OCI-LY1 (cell line): ENCODE measurements around the gene JMJD8.

Experiments
- H2AFZ ChIP-seq: fragments of 200-600 bp; sonication (generic), shearing (Covaris generic); 2 replicates; pipeline ENCODE4 v1.6.0; 2014; ENCODE audit warnings: antibody characterized with exemption, mild to moderate bottlenecking, low read length
- H3F3A ChIP-seq: fragments of 200-600 bp; sonication (generic), shearing (Covaris generic); 2 replicates; pipeline ENCODE4 v1.6.0; 2014; ENCODE audit warnings: mild to moderate bottlenecking, antibody characterized with exemption, low read length, moderate library complexity; ENCODE audit not compliant: insufficient read depth
- H3K27ac ChIP-seq: fragments of 200-600 bp; sonication (generic); 2 replicates; pipeline ENCODE4 v1.5.1; 2014; ENCODE audit warnings: low read length, mixed run types, mild to moderate bottlenecking, low read depth; ENCODE audit not compliant: poor library complexity, severe bottlenecking
- H3K27me3 ChIP-seq: fragments of 200-600 bp; sonication (generic); 2 replicates; pipeline ENCODE4 v1.6.0; 2014; ENCODE audit warnings: antibody characterized with exemption, mild to moderate bottlenecking, low read length, moderate library complexity; ENCODE audit not compliant: insufficient read depth
- H3K36me3 ChIP-seq: fragments of 200-600 bp; sonication (generic); 2 replicates; pipeline ENCODE4 v1.6.1; 2014; ENCODE audit warnings: mild to moderate bottlenecking, antibody characterized with exemption, low read length, moderate library complexity, mixed read lengths; ENCODE audit not compliant: insufficient read depth
- H3K4me1 ChIP-seq: fragments of 200-600 bp; sonication (generic); 2 replicates; pipeline ENCODE4 v1.5.1; 2014; ENCODE audit warnings: mild to moderate bottlenecking, low read length, moderate library complexity; ENCODE audit not compliant: insufficient read depth, severe bottlenecking
- H3K4me2 ChIP-seq: fragments of 200-600 bp; sonication (generic), shearing (Covaris generic); 2 replicates; pipeline ENCODE4 v1.6.1; 2014; ENCODE audit warnings: low read length
- H3K4me3 ChIP-seq: fragments of 200-600 bp; sonication (generic); 2 replicates; pipeline ENCODE4 v1.5.1; 2014; ENCODE audit warnings: low read length, low read depth, mild to moderate bottlenecking, mixed read lengths; ENCODE audit not compliant: poor library complexity, severe bottlenecking
- H3K79me2 ChIP-seq: fragments of 200-600 bp; shearing (Covaris generic); 2 replicates; pipeline ENCODE4 v1.6.1; 2016; ENCODE audit warnings: mixed run types, low read length, mixed read lengths; ENCODE audit not compliant: insufficient read depth
- H3K9ac ChIP-seq: fragments of 200-600 bp; sonication (generic), shearing (Covaris generic); 2 replicates; pipeline ENCODE4 v1.6.1; 2014; ENCODE audit warnings: mild to moderate bottlenecking, low read length, mixed read lengths
- H3K9me2 ChIP-seq: fragments of 200-600 bp; sonication (generic), shearing (Covaris generic); 2 replicates; pipeline ENCODE4 v1.6.1; 2014; ENCODE audit warnings: low read depth, mild to moderate bottlenecking, low read length, mixed read lengths
- H3K9me3 ChIP-seq: fragments of 200-600 bp; shearing (Covaris generic); 2 replicates; pipeline ENCODE4 v1.6.1; 2014; ENCODE audit warnings: low read length, mixed read lengths
- H4K20me1 ChIP-seq: fragments of 200-600 bp; sonication (generic), shearing (Covaris generic); 2 replicates; pipeline ENCODE4 v1.6.0; 2016; ENCODE audit warnings: mild to moderate bottlenecking, low read length; ENCODE audit not compliant: insufficient read depth
- CTCF ChIP-seq: fragments of 200-600 bp; sonication (generic), shearing (Covaris generic); IDR thresholded peaks from 2 replicates; pipeline ENCODE4 v1.5.1; 2017; ENCODE audit warnings: mild to moderate bottlenecking, antibody characterized with exemption, low read length, moderate library complexity, mixed read lengths
- EZH2 ChIP-seq: fragments of 200-600 bp; sonication (generic), shearing (Covaris generic); IDR thresholded peaks from 2 replicates; pipeline ENCODE4 v1.8.0; 2017; ENCODE audit warnings: borderline replicate concordance, mixed run types, mild to moderate bottlenecking, antibody characterized with exemption, low read length, moderate library complexity, mixed read lengths

The JMJD8 gene

DNA sequence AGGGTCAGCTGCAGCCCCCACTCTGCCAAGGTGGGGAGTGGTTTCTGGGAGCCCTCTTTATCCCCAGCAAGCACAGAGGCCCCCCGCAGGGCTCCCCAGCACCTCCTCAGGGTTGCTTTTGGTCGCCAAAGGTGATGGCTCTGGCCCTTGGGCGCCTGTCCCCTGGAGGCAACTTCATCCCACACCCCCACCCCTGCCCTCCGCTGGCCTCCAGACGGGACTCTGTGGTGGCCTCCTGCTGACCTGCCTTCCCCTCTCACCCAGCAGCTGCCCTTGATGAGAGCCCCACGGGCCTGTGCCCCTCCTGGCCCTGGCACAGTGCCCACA lies 24.0 kb downstream of the JMJD8 start:
- Histone ChIP-seq H3K4me2 (no peak overlapping the region), H3K9me2 (no peaks in the 10 kb centered on the region), H3K4me1 (peaks cover 6% of the 10 kb centered on the region), H3K36me3 (peaks cover 50% of the 10 kb centered on the region), H3K27ac (no peak overlapping the region), H3K4me3 (no peak overlapping the region), H3K9ac (no peak overlapping the region), H4K20me1 (no peaks in the 10 kb centered on the region), H3F3A (no peaks in the 10 kb centered on the region), H3K27me3 (no peaks in the 10 kb centered on the region), H2AFZ (no peak overlapping the region), H3K79me2 (no peaks in the 10 kb centered on the region), H3K9me3 (no peaks in the 10 kb centered on the region)
- TF ChIP-seq CTCF (no peak), EZH2 (no peak)

- H3K9me3 ChIP-seq: no peaks in the 10 kb centered on the region
- no peak overlapping the region for H2AFZ ChIP-seq
- no peak overlapping the region for H3K27ac ChIP-seq
- H4K20me1 ChIP-seq: no peaks in the 10 kb centered on the region
- H3F3A ChIP-seq: no peaks in the 10 kb centered on the region
- no peaks in the 10 kb centered on the region for H3K27me3 ChIP-seq
- H3K9ac ChIP-seq: no peak overlapping the region
- H3K36me3 ChIP-seq: peaks cover 50% of the 10 kb centered on the region
- peaks cover 6% of the 10 kb centered on the region for H3K4me1 ChIP-seq
- H3K4me2 ChIP-seq: no peak overlapping the region
- H3K9me2 ChIP-seq: no peaks in the 10 kb centered on the region
- TF ChIP-seq EZH2 (no peak), CTCF (no peak)
- H3K4me3 ChIP-seq: no peak overlapping the region
- no peaks in the 10 kb centered on the region for H3K79me2 ChIP-seq
These were observed 24.5 kb downstream of the JMJD8 start for GRCh38 chr16:659618-660017.

GRCh38 chr16:658679-659571 lies 25.2 kb downstream of the JMJD8 start:
- Histone ChIP-seq H3K4me1 (peaks cover 6% of the 10 kb centered on the region), H3F3A (no peaks in the 10 kb centered on the region), H4K20me1 (no peaks in the 10 kb centered on the region), H3K4me3 (no peak overlapping the region), H3K4me2 (no peak overlapping the region), H3K9ac (no peak overlapping the region), H3K9me2 (no peaks in the 10 kb centered on the region), H3K9me3 (no peaks in the 10 kb centered on the region), H3K27me3 (no peaks in the 10 kb centered on the region), H3K36me3 (peaks cover 47% of the 10 kb centered on the region), H3K27ac (no peak overlapping the region), H2AFZ (no peak overlapping the region), H3K79me2 (no peaks in the 10 kb centered on the region)
- TF ChIP-seq EZH2 (no peak), CTCF (peak; percentile 30; the same call in 1 of the 2 replicates)
